ENCODE measurements around the gene GDAP1L1.

DNA sequence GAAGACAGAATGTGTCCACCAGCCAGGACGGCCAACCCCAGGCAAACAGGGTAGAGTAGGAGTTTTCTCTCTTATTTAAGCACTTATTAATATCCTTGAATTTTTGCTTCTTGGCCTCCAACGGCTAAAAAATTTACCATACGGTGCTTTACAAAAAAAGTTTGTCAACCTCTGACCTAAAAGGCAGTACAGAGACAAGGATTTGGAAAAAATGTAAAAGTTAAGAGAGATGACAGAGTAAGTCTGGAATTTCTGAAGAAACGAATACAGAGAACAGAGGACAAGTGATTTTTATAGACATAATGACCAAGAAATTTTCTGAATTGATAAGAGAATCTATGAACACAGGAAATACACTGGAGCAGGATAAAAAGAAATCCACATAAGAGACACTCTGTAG is 46.7 kb upstream of the GDAP1L1 start:
- TF ChIP-seq, protein P1, sequence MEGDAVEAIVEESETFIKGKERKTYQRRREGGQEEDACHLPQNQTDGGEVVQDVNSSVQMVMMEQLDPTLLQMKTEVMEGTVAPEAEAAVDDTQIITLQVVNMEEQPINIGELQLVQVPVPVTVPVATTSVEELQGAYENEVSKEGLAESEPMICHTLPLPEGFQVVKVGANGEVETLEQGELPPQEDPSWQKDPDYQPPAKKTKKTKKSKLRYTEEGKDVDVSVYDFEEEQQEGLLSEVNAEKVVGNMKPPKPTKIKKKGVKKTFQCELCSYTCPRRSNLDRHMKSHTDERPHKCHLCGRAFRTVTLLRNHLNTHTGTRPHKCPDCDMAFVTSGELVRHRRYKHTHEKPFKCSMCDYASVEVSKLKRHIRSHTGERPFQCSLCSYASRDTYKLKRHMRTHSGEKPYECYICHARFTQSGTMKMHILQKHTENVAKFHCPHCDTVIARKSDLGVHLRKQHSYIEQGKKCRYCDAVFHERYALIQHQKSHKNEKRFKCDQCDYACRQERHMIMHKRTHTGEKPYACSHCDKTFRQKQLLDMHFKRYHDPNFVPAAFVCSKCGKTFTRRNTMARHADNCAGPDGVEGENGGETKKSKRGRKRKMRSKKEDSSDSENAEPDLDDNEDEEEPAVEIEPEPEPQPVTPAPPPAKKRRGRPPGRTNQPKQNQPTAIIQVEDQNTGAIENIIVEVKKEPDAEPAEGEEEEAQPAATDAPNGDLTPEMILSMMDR (IDR thresholded peaks at IDR 0.05; ENCODE audit: low read depth, low read length, missing input control) = no peak
- no peak for TF ChIP-seq FOXA1 (IDR thresholded peaks at IDR 0.05)
- TF ChIP-seq, protein P2, sequence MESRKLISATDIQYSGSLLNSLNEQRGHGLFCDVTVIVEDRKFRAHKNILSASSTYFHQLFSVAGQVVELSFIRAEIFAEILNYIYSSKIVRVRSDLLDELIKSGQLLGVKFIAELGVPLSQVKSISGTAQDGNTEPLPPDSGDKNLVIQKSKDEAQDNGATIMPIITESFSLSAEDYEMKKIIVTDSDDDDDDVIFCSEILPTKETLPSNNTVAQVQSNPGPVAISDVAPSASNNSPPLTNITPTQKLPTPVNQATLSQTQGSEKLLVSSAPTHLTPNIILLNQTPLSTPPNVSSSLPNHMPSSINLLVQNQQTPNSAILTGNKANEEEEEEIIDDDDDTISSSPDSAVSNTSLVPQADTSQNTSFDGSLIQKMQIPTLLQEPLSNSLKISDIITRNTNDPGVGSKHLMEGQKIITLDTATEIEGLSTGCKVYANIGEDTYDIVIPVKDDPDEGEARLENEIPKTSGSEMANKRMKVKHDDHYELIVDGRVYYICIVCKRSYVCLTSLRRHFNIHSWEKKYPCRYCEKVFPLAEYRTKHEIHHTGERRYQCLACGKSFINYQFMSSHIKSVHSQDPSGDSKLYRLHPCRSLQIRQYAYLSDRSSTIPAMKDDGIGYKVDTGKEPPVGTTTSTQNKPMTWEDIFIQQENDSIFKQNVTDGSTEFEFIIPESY (IDR thresholded peaks at IDR 0.05) = no peak
- TF ChIP-seq, protein P3, sequence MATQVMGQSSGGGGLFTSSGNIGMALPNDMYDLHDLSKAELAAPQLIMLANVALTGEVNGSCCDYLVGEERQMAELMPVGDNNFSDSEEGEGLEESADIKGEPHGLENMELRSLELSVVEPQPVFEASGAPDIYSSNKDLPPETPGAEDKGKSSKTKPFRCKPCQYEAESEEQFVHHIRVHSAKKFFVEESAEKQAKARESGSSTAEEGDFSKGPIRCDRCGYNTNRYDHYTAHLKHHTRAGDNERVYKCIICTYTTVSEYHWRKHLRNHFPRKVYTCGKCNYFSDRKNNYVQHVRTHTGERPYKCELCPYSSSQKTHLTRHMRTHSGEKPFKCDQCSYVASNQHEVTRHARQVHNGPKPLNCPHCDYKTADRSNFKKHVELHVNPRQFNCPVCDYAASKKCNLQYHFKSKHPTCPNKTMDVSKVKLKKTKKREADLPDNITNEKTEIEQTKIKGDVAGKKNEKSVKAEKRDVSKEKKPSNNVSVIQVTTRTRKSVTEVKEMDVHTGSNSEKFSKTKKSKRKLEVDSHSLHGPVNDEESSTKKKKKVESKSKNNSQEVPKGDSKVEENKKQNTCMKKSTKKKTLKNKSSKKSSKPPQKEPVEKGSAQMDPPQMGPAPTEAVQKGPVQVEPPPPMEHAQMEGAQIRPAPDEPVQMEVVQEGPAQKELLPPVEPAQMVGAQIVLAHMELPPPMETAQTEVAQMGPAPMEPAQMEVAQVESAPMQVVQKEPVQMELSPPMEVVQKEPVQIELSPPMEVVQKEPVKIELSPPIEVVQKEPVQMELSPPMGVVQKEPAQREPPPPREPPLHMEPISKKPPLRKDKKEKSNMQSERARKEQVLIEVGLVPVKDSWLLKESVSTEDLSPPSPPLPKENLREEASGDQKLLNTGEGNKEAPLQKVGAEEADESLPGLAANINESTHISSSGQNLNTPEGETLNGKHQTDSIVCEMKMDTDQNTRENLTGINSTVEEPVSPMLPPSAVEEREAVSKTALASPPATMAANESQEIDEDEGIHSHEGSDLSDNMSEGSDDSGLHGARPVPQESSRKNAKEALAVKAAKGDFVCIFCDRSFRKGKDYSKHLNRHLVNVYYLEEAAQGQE (IDR thresholded peaks at IDR 0.05) = no peak
- TF ChIP-seq YY1 (IDR thresholded peaks at IDR 0.05) = no peak
- TF ChIP-seq TAF1 (conservative IDR thresholded peaks at IDR 0.05) = no peak
- TF ChIP-seq GABPA (IDR thresholded peaks at IDR 0.05 in 1 of 2, conservative IDR thresholded peaks at IDR 0.05 in 1 of 2) = no peak
- TF ChIP-seq, protein P4, sequence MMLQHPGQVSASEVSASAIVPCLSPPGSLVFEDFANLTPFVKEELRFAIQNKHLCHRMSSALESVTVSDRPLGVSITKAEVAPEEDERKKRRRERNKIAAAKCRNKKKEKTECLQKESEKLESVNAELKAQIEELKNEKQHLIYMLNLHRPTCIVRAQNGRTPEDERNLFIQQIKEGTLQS (IDR thresholded peaks at IDR 0.05) = no peak
- TF ChIP-seq, protein P5, sequence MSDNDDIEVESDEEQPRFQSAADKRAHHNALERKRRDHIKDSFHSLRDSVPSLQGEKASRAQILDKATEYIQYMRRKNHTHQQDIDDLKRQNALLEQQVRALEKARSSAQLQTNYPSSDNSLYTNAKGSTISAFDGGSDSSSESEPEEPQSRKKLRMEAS (IDR thresholded peaks at IDR 0.05) = no peak
- no peak for TF ChIP-seq RXRA (IDR thresholded peaks at IDR 0.05)
- TF ChIP-seq RAD21 (IDR thresholded peaks at IDR 0.05) = no peak
- no peak for TF ChIP-seq EGR1 (IDR thresholded peaks at IDR 0.05; ENCODE audit: low read depth in 2 of 2)
- TF ChIP-seq NR2F2 (IDR thresholded peaks at IDR 0.05) = no peak
- no peak for TF ChIP-seq SP1 (IDR thresholded peaks at IDR 0.05)
